Upper lobe of right lung (tissue), 1 donor: ENCODE data around the gene GPR183. TPM values are rescaled to one million over a fixed set of nuclear protein-coding genes. Genes with fewer than 3 reads are reported as not detected.

ENCODE experiments used
- ATAC-seq: fragments of 200-7000 bp; cut with Tn5 transposase; one replicate; pipeline ENCODE4 v1.9.1; 2020; ENCODE audit warnings: mild to moderate bottlenecking, moderate library complexity
- DNase-seq: peaks from one replicate; pipeline ENCODE4 v3.0.0-alpha.2; 2020
- H3K27ac ChIP-seq: fragments of 200-600 bp; one replicate; pipeline ENCODE4 v1.8.0; 2022
- H3K27me3 ChIP-seq: fragments of 200-600 bp; one replicate; pipeline ENCODE4 v1.8.0; 2022; ENCODE audit warnings: mild to moderate bottlenecking
- H3K36me3 ChIP-seq: fragments of 200-600 bp; one replicate; pipeline ENCODE4 v1.8.0; 2022
- H3K4me1 ChIP-seq: fragments of 200-600 bp; one replicate; pipeline ENCODE4 v1.8.0; 2022
- H3K4me3 ChIP-seq: fragments of 200-600 bp; one replicate; pipeline ENCODE4 v1.8.0; 2022; ENCODE audit warnings: mild to moderate bottlenecking
- H3K9me3 ChIP-seq: fragments of 200-600 bp; one replicate; pipeline ENCODE4 v1.8.0; 2022
- intact Hi-C: fragments of 100-400 bp; cut with DNase I; formaldehyde crosslinking; loops from one replicate; pipeline ENCODE4 v1.11.0; 2022
- total RNA-seq: library from RNA; stranded (reverse); fragmentation: NEBNext Ultra II Directional; extraction: Animal tissue kit (Norgen Biotek cat#: 25700); gene quantifications from one replicate; pipeline ENCODE4 v1.2.1, GENCODE V29; 2021
- TF ChIP-seq, protein P1 (sequence below): fragments of 200-600 bp; IDR thresholded peaks from one replicate; pipeline ENCODE4 v1.8.0; 2022; ENCODE audit warnings: antibody characterized with exemption
- donor health status: DM: no; HTN: yes; CAD: no; lungs with severe emphysema.

The GPR183 gene
- total RNA-seq, 1 donor from 2014 or later: 13.6 TPM

DNA sequence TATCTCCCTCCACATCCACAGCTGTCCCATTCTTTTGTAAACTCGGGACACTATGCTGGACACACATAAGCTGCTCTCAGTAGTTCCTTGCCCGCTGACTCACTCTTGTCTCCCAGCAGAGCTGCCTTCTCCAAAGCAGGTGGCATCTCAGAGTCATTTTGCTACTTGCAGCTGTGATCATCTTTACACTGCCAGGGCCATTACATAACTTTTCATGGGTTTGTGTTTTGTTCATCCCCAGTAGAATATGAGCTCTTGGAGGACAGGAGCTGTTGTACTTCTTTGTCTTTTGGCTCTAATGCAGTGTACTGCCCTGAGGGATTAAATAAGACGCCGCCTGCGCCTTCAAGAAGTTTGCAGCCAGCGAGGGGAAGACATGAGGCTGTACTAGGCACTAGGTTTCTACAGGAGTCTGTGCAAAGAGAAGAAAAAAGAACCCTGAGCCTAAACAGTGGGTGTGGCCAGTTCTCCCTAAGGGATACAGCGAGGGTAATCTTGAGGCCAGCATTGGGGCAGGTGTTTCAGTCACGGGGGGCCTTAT, 40.8 kb upstream of the GPR183 start:
- H3K9me3 ChIP-seq: no peaks in the 10 kb centered on the region
- TF ChIP-seq, protein P1, sequence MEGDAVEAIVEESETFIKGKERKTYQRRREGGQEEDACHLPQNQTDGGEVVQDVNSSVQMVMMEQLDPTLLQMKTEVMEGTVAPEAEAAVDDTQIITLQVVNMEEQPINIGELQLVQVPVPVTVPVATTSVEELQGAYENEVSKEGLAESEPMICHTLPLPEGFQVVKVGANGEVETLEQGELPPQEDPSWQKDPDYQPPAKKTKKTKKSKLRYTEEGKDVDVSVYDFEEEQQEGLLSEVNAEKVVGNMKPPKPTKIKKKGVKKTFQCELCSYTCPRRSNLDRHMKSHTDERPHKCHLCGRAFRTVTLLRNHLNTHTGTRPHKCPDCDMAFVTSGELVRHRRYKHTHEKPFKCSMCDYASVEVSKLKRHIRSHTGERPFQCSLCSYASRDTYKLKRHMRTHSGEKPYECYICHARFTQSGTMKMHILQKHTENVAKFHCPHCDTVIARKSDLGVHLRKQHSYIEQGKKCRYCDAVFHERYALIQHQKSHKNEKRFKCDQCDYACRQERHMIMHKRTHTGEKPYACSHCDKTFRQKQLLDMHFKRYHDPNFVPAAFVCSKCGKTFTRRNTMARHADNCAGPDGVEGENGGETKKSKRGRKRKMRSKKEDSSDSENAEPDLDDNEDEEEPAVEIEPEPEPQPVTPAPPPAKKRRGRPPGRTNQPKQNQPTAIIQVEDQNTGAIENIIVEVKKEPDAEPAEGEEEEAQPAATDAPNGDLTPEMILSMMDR: no peak
- no peak overlapping the region for H3K27ac ChIP-seq
- no peaks in the 10 kb centered on the region for H3K4me1 ChIP-seq
- peaks cover 33% of the 10 kb centered on the region for H3K36me3 ChIP-seq
- no peaks in the 10 kb centered on the region for H3K27me3 ChIP-seq
- ATAC-seq (no peak), DNase-seq (no peak)
- H3K4me3 ChIP-seq: no peak overlapping the region
- intact Hi-C loops: no loop called here

GRCh38 chr13:99347335-99347878, 40.2 kb upstream of the GPR183 start:
- TF ChIP-seq, protein P1: no peak
- no peaks in the 10 kb centered on the region for H3K9me3 ChIP-seq
- no peak overlapping the region for H3K27ac ChIP-seq
- no peak overlapping the region for H3K4me3 ChIP-seq
- no peaks in the 10 kb centered on the region for H3K27me3 ChIP-seq
- no peaks in the 10 kb centered on the region for H3K4me1 ChIP-seq
- ATAC-seq: no peak
- intact Hi-C loops: no loop called here
- no peak for DNase-seq
- peaks cover 35% of the 10 kb centered on the region for H3K36me3 ChIP-seq

DNA sequence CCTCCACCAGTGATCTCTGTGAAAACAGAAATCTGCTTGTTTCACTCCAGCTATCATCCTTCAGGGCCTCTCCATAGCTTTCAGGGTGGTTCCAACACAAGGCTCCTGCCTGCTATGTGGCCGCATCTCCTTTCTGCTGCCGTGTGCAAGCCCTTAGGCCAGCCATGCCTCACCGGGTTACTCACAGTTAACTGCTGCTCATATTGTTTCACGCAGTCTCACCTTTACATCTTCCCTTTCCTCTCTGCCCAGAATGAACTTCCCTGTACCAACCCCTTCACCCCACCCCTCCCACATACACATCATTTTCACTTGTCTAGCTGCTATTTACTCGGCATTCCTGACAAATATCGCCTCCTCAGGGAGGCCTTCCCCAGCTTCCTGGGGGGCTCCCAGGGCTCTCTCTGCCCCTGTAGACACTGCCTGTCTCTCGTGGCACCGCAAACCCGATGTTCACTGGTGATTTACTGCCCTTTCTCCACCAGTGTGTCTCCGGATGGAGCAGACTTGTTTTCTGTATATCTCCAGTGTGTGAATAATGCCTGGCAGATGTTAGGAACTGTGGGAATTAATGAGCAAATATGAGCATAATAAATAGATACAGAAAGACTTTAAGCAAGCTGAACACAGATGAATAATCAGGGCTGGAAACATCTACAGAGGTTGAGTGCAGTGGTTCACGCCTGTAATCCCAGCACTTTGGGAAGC, 39.3 kb upstream of the GPR183 start:
- TF ChIP-seq, protein P1: no peak
- intact Hi-C loops: no loop called here
- Histone ChIP-seq H3K4me3 (no peak overlapping the region), H3K27ac (no peak overlapping the region), H3K27me3 (no peaks in the 10 kb centered on the region), H3K36me3 (peaks cover 43% of the 10 kb centered on the region), H3K4me1 (no peaks in the 10 kb centered on the region), H3K9me3 (no peaks in the 10 kb centered on the region)
- DNase-seq: no peak
- ATAC-seq: no peak

GRCh38 chr13:99345345-99345744, 38.1 kb upstream of the GPR183 start:
- Histone ChIP-seq H3K36me3 (peaks cover 55% of the 10 kb centered on the region), H3K4me1 (no peaks in the 10 kb centered on the region), H3K9me3 (no peaks in the 10 kb centered on the region), H3K4me3 (no peak overlapping the region), H3K27me3 (no peaks in the 10 kb centered on the region), H3K27ac (no peak overlapping the region)
- ATAC-seq (no peak), DNase-seq (no peak)
- intact Hi-C loops: no loop called here
- TF ChIP-seq, protein P1: no peak

DNA sequence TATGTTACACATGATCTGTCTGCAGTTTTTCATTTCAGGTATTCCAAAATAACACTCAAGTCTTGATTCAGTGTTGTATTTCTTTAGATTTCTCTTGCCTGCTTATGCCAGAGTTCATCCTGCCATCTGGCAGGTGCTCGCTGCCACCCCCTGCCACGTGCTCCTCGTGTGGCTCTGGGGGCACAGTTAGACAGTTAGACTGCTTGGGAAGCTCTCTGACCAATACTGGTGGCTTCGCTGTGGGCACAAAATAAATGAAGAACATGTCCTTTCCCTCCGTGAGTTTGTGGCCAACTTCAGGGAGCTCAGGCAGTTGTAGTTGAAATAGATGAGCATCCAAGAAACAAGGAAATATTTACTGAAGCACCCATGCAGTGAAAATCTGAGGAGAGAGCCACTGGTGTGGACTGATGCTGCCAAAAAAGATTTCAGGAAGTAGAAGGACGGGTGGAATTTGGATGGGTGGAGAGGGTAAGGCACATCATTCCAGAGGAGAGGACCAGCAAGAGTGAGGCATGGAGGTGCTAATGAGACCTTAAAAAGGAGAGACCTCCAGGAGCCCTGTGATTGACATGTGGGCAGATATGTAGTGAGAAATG, 37.5 kb upstream of the GPR183 start:
- H3K9me3 ChIP-seq: no peaks in the 10 kb centered on the region
- intact Hi-C loops: no loop called here
- TF ChIP-seq, protein P1: no peak
- ATAC-seq: no peak
- peaks cover 57% of the 10 kb centered on the region for H3K36me3 ChIP-seq
- no peaks in the 10 kb centered on the region for H3K27me3 ChIP-seq
- H3K4me1 ChIP-seq: no peaks in the 10 kb centered on the region
- H3K4me3 ChIP-seq: no peak overlapping the region
- H3K27ac ChIP-seq: no peak overlapping the region
- DNase-seq: no peak
